NCI-H2029 (cell line): ENCODE results near the gene TRAPPC2.

Experiments
- DNase-seq: peaks from one replicate; lab custom pipeline; 2025; lab: John Stamatoyannopoulos, UW

Gene TRAPPC2

GRCh38 chrX:13734278-13735172 lies at the start of gene TRAPPC2, which contains the start of gene OFD1:
TSS of gene TRAPPC2 (minus strand) at chrX:13734620. CDS start at chrX:13719963, 14,657 bp downstream.
TSS of gene OFD1 (plus strand) at chrX:13734748. CDS start at chrX:13735072, 324 bp downstream.
- DNase-seq: peak; percentile 88

GRCh38 chrX:13780868-13781427 lies 46.5 kb upstream of the TRAPPC2 start:
- DNase-seq: no peak

- no peak for DNase-seq
Measured at GRCh38 chrX:13778916-13779315, 44.5 kb upstream of the TRAPPC2 start.

DNA sequence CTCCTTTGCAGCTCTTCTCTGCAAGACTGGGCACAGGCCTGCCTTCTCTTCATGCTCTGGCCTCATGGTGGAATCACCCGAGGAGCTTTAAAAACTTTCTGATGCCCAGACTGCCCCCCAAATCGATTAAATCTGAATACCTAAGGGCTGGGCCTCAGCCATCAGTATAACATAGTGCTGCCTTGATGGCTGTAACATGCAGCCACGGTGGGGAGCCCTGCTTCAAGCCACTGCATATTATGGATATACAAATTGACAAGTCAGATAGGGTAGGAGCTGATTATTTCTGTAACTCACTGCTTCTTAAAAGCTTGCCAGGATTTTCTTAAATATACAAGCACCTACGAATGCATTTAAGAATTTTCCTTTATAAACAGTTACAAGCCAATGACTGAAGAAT lies 42.0 kb upstream of the TRAPPC2 start:
- no peak for DNase-seq

GRCh38 chrX:13775837-13776236 lies 41.4 kb upstream of the TRAPPC2 start:
- DNase-seq: no peak

GRCh38 chrX:13774696-13775095 lies 40.3 kb upstream of the TRAPPC2 start:
- DNase-seq: no peak

GRCh38 chrX:13770013-13770535 lies 35.7 kb upstream of the TRAPPC2 start:
- DNase-seq: no peak

GRCh38 chrX:13768939-13769338 lies 34.5 kb upstream of the TRAPPC2 start:
- DNase-seq: no peak

GRCh38 chrX:13764765-13765164 lies 30.3 kb upstream of the TRAPPC2 start:
- DNase-seq: no peak

DNA sequence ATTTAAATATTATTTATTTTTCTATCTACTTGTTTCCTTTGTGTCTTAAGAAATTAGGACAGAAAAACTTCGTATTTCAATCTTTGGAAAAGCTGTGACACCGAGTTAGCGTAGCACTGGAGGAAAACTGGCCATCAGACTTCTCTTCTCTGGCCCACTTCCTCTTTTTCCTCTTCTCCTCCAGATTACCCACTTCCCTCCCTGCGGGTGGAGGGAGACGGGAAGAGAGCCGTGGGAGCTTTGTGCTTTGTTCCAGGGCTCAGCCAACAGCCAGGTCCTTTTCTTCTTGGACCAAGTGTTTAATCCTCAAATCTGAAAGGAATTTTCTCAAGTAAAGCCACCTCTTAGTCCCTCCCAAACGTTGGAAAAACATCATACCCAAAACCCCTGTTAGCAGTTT lies 29.9 kb upstream of the TRAPPC2 start:
- DNase-seq: no peak

GRCh38 chrX:13763489-13763888 lies 29.1 kb upstream of the TRAPPC2 start:
- no peak for DNase-seq

DNA sequence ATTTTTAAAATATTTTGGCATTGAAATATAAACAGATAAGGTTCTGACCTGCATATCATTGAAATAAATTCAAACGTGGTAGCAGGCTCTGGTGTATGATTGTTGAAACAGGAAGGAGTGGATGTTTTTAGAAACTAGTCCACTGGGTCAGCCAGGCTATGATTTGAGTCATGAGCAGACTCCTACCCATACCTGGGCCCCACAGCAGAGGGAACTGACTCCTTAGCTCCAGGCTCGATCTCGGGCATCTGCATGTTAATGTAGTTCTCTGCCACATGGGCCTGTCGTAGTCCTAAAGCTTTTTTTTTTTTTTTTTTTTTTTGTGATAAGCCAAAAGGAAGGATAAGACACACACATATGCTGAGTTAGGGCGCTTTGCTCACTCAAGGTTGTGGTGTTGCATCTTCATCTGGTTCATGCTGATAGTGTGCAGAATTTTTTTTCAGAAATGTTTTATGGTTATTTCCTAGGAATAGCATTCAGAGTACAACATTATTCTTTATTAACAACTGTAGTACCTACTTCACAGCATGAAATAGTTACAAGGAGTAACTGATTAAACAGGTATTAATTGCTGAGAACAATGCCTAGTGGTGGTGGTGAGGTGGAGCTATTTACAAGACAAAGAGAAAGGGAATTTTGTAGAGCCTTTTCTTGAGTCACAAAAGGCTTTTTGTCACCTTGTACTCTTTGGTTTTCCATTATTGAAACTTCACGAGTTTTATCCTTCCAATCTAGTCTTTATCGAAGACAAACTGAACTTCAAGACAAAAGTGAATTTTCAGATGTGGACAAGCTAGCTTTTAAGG lies 27.4 kb upstream of the TRAPPC2 start:
- no peak for DNase-seq

DNA sequence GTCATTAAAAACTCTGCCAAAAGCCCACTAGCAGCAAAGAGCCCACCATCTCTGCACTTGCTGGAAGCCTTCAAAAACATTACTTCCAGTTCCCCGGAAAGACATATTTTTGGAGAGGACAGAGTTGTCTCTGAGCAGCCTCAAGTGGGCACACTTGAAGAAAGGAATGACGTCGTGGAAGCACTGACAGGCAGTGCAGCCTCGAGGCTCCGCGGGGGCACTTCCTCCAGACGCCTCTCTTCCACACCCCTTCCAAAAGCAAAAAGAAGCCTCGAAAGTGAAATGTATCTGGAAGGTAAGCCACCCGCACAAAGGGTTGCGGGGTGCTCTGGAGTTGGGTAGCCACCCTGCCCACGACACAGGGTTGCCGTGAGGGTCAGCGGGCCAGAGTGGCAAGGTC lies 26.0 kb upstream of the TRAPPC2 start:
- no peak for DNase-seq

DNA sequence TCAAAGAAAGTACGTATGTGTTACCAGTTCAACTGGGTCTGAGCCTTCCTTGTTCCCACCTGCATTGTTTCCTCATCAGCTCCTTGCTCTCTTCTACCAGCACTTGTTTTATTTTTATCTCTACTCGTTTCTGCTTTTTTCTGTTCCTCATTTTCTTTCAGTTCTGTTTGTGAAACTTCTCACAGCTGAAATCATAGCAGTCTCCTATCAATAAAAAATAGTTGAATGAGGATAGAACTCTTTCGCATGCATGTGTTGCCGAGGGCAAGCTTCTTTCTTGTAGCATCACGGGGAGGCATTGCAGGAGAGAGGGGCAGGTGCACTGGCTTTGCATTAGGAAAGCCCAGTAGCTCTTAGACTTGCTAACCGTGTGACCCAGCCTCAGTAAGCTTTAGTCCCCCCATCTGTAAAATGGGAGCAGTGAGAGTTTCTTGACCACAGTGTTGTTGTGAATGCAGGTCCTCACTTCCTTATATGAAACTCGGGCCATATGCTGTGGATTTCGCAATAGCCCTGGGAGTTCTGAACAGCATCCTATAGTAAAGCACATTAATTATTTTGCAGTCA lies 24.8 kb upstream of the TRAPPC2 start:
- no peak for DNase-seq

DNA sequence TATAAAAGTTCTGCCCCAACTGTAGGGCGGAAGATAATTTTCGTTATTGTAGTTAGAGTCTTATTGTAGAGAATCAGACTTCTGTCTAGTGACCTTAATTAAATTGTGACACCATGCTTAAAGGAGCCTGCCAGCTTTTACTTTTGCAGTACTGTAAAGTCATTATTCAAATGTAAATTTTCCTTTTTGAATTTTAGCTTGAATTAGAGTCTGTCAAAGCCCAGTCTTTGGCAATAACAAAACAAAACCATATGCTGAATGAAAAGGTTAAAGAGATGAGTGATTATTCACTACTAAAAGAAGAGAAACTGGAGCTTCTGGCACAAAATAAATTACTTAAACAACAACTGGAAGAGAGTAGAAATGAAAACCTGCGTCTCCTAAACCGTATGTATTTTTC lies 22.0 kb upstream of the TRAPPC2 start:
- DNase-seq: no peak

DNA sequence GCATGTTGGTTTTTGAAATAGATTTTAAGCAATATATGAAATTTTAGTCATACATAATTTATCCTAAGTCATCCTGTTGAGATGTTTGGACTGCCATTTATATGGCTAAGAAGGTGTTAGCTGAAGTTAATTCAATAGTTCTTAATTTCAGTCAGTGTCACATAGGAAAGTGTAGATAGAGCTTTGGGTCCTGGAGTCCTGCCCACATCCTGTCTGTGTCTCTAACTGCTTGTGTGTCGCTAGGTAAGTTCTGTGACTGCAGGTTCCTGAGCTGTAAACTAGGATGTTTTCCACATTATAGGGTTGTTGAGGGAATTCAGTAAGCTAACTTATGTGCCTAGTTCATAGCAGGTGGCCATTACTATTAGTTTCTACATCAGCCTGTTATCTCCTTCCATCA lies 20.8 kb upstream of the TRAPPC2 start:
- no peak for DNase-seq

DNA sequence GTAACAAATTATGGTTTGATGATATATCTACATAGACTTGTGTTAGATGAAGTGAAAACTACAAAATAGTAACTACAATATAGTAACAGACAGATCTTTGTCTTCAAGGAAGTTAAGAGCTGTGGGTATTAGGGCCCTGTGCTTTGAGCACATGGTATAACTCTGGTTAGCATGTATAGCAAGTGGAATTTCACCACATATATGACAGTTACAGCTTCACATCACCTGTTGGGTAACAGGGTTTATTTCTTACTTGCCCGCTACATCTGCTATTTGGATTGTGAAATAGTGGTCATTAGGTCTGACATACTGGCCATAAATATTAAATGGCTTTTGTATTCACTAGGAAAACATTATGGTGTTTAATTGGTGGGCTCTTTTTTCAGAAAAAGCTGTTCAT lies 20.3 kb upstream of the TRAPPC2 start:
- DNase-seq: no peak

DNA sequence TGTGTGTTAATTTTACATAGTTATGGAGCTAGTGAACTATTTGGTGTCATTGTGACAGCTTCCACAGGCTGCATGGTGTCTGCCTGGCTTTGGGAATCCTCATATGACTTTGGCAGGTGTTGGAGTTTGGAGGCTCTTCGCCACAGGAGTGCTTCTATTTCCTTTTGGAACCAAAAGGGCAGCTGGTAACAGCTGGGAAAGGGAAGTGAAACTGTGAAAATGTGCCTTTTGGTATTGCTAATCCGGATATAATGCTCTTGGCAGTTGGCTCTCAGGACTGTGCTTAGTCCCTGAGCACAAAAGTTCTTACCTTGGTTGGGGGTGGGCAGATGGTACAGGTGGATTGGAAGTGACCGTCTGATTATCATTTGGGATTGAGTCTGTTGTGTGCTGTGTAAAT lies 18.2 kb upstream of the TRAPPC2 start:
- no peak for DNase-seq

DNA sequence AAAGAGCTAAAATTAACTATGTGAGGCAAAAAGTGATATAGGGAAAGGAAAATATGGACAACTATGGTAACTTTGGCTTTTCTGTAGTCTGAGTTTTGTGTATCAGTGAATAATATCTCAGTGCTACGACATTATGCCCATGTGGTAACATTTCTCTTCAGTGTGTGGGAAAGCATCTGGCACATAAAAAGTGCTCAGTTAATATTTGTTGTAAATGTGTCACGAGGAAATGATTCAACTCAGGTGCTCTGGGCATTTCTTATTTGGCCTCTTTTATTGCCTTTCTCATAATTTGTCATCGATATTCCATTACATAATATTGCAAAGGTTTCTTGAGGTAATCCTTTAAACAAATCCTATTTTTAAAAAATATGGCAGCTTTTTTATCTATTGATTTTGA lies 17.7 kb upstream of the TRAPPC2 start:
- DNase-seq: no peak

GRCh38 chrX:13750812-13751211 lies 16.4 kb upstream of the TRAPPC2 start:
- DNase-seq: no peak

- peak; percentile 3 for DNase-seq
Measured at GRCh38 chrX:13750204-13750603, 15.8 kb upstream of the TRAPPC2 start.

DNA sequence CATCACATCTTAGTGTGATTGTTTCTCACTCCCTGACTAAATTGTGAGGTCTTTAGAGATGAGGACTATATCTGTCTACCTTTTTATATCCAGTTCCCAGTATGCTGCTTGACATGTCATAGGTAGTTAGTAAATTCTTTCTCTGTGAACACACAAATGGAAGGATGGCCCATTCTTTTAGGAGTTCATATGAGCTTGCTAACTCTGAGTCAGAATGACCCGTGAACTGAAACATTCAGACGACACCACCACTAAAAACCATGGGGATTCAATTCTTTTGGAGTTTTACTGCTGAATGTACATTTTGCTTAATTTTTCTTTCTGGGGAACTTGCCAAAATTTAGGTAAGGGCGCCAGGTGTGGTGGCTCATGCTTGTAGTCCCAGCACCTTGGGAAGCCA lies 14.1 kb upstream of the TRAPPC2 start:
- no peak for DNase-seq
